Endothelial cell of umbilical vein (primary cell): ENCODE data around the gene PDE8B. TPM values are rescaled to one million over a fixed set of nuclear protein-coding genes. Genes with fewer than 3 reads are reported as not detected.

Experiments
- BruUV-seq: library from RNA; stranded (reverse); fragments of 400-500 nt; replicated peaks from 2 replicates; lab custom pipeline; 2021; lab: Mats Ljungman, UMichigan
- CTCF ChIA-PET: fragments of 300-600, 350-600 bp; sonication (Branson Sonifier 250); formaldehyde crosslinking; loops from one replicate; lab custom pipeline; 2021; ENCODE audit warnings: antibody characterized with exemption, inconsistent platforms; lab: Charles Lee
- POLR2A ChIA-PET: fragments of 300-600, 350-600 bp; sonication (Branson Sonifier 250); formaldehyde crosslinking; loops from one replicate; lab custom pipeline; 2021; ENCODE audit warnings: antibody characterized with exemption, inconsistent platforms; lab: Charles Lee
- DNase-seq: peaks from one replicate; pipeline ENCODE4 v3.0.0-alpha.2; 2011; ENCODE audit warnings: low read depth, low spot score
- FAIRE-seq: peaks from 2 replicates; lab custom pipeline; 2011; peaks lifted over from hg19 to GRCh38; lab: Jason Lieb, UNC
- H2AFZ ChIP-seq: 2 replicates; pipeline ENCODE4 v1.6.0; 2012; ENCODE audit warnings: low read depth, low read length, control low read depth, inconsistent platforms
- H3K27ac ChIP-seq: 2 replicates; pipeline ENCODE4 v1.5.1; 2011; ENCODE audit warnings: low read depth, mild to moderate bottlenecking, control low read depth, low read length, moderate library complexity; ENCODE audit not compliant: insufficient read depth
- H3K27me3 ChIP-seq, 2 experiments: 2 replicates each; pipeline versions ENCODE4 v1.6.0 to v1.6.1; 2011; ENCODE audit warnings: low read length in 2 of 2, mixed read lengths in 1 of 2; ENCODE audit not compliant: control insufficient read depth in 2 of 2, insufficient read depth in 2 of 2
- H3K36me3 ChIP-seq, 2 experiments: 2 replicates in 1 of 2; 3 replicates in 1 of 2; pipeline ENCODE4 v1.5.1; 2011; ENCODE audit warnings: low read length in 2 of 2, mild to moderate bottlenecking in 1 of 2, moderate library complexity in 1 of 2; ENCODE audit not compliant: control insufficient read depth in 2 of 2, insufficient read depth in 2 of 2; ENCODE audit errors: extremely low read depth in 1 of 2
- H3K4me1 ChIP-seq: 3 replicates; pipeline ENCODE4 v1.5.1; 2011; ENCODE audit warnings: mild to moderate bottlenecking, low read length; ENCODE audit not compliant: control insufficient read depth, insufficient read depth; ENCODE audit errors: extremely low read depth
- H3K4me2 ChIP-seq: 2 replicates; pipeline ENCODE4 v1.6.1; 2011; ENCODE audit warnings: low read length, control low read depth, mixed read lengths; ENCODE audit not compliant: insufficient read depth
- H3K4me3 ChIP-seq, 3 experiments: fragments of 200-600 bp in 1 of 3; sonication (generic), shearing (Covaris generic) in 1 of 3; replicated peaks in 1 of 3; 2 replicates each; pipeline ENCODE4 v1.5.1; 2011 to 2016; ENCODE audit warnings: control low read depth in 3 of 3, low read length in 3 of 3, mild to moderate bottlenecking in 2 of 3, inconsistent platforms in 1 of 3, low read depth in 1 of 3, moderate library complexity in 1 of 3; ENCODE audit not compliant: insufficient read depth in 1 of 3
- H3K79me2 ChIP-seq: 2 replicates; pipeline ENCODE4 v1.6.0; 2012; ENCODE audit warnings: low read length, inconsistent platforms; ENCODE audit not compliant: control insufficient read depth, insufficient read depth
- H3K9ac ChIP-seq: replicated peaks from 2 replicates; pipeline ENCODE3; 2011; ENCODE audit warnings: low read length, control low read depth; ENCODE audit not compliant: insufficient read depth; ENCODE audit errors: extremely low read depth
- H3K9me1 ChIP-seq: replicated peaks from 3 replicates; pipeline ENCODE4 v1.6.0; 2011; ENCODE audit warnings: mild to moderate bottlenecking, low read length; ENCODE audit not compliant: control insufficient read depth, insufficient read depth; ENCODE audit errors: extremely low read depth
- H3K9me3 ChIP-seq: replicated peaks from 2 replicates; pipeline ENCODE4 v1.5.1; 2012; ENCODE audit warnings: low read length, inconsistent platforms; ENCODE audit not compliant: control insufficient read depth, insufficient read depth
- H4K20me1 ChIP-seq: replicated peaks from 2 replicates; pipeline ENCODE3; 2011; ENCODE audit warnings: mild to moderate bottlenecking, low read length; ENCODE audit not compliant: control insufficient read depth, insufficient read depth; ENCODE audit errors: extremely low read depth
- CTCF ChIP-seq, 2 donors: IDR thresholded peaks; 1 replicate in 1 of 2; 2 replicates in 1 of 2; pipeline ENCODE4 v1.5.1; 2011; ENCODE audit warnings: low read length in 2 of 2, mild to moderate bottlenecking in 2 of 2, moderate library complexity in 2 of 2, control low read depth in 1 of 2, inconsistent platforms in 1 of 2, low read depth in 1 of 2; ENCODE audit not compliant: insufficient read depth in 1 of 2; ENCODE audit errors: extremely low read depth in 1 of 2
- EZH2 ChIP-seq: IDR thresholded peaks from 2 replicates; pipeline ENCODE4 v1.6.1; 2012; ENCODE audit warnings: borderline replicate concordance, low read depth, mild to moderate bottlenecking, moderate library complexity, low read length, inconsistent platforms; ENCODE audit not compliant: severe bottlenecking
- FOS ChIP-seq: IDR thresholded peaks from 2 replicates; pipeline ENCODE4 v1.6.1; 2011; ENCODE audit warnings: mild to moderate bottlenecking, low read length, moderate library complexity, borderline replicate concordance; ENCODE audit not compliant: insufficient read depth
- GATA2 ChIP-seq: IDR thresholded peaks from 2 replicates; pipeline ENCODE4 v1.7.0; 2011; ENCODE audit warnings: low read depth, mild to moderate bottlenecking, moderate library complexity, mixed read lengths, low read length; ENCODE audit not compliant: insufficient read length, insufficient read depth
- JUN ChIP-seq: IDR thresholded peaks from 2 replicates; pipeline ENCODE4 v1.6.1; 2011; ENCODE audit warnings: borderline replicate concordance, low read depth; ENCODE audit not compliant: insufficient read length, insufficient read depth
- MAX ChIP-seq: IDR thresholded peaks from 2 replicates; pipeline ENCODE4 v1.6.1; 2011; ENCODE audit not compliant: insufficient read depth, insufficient read length
- MYC ChIP-seq: IDR thresholded peaks from one replicate; pipeline ENCODE4 v1.6.1; 2011; ENCODE audit warnings: mild to moderate bottlenecking, low read depth, low read length
- POLR2A ChIP-seq: IDR thresholded peaks from 2 replicates; pipeline ENCODE4 v1.6.1; 2012; ENCODE audit warnings: low read depth, mild to moderate bottlenecking, control low read depth, low read length
- POLR2AphosphoS5 ChIP-seq: IDR thresholded peaks from 2 replicates; pipeline ENCODE4 v1.6.1; 2012; ENCODE audit warnings: low read depth, mild to moderate bottlenecking, control low read depth, low read length, moderate library complexity; ENCODE audit not compliant: insufficient read depth
- dilution Hi-C: fragments of 300-500 bp; cut with MboI; formaldehyde crosslinking; loops from one replicate; pipeline ENCODE4 v1.15.0; 2019; ENCODE audit warnings: low sequenced_read_pairs; ENCODE audit not compliant: extremely low pct_ligation_motif_present
- intact Hi-C: fragments of 100-400 bp; cut with micrococcal nuclease; formaldehyde crosslinking; loops from one replicate; pipeline ENCODE4 v1.10.0; 2022
- polyA plus RNA-seq, 4 experiments: library from polyadenylated mRNA; depleted of rRNA in 3 of 4; stranded (reverse) in 3 of 4; unstranded in 1 of 4; fragments of >200 nt; gene quantifications; 2 replicates each; pipeline versions ENCODE4 v1.2.1 to v1.2.3, GENCODE V29; 2011 to 2012; ENCODE audit warnings: missing spikeins in 1 of 4
- total RNA-seq: library from RNA; stranded (reverse); gene quantifications from 2 replicates; pipeline ENCODE4 v1.2.3, GENCODE V29; 2021

The PDE8B gene
- total and polyA plus RNA-seq, 2 donors (not counting 3 experiments of a cell fraction or from before 2014, with no cell fraction given): not detected

GRCh38 chr5:77174526-77174925 is 36.0 kb upstream of the PDE8B start:
- Histone ChIP-seq H3K9me1 (no peaks in the 10 kb centered on the region), H4K20me1 (no peaks in the 10 kb centered on the region), H3K4me2 (no peak overlapping the region), H3K9ac (no peak overlapping the region), H3K4me3 (no peak overlapping the region), H2AFZ (no peak overlapping the region), H3K27ac (no peak overlapping the region), H3K79me2 (no peaks in the 10 kb centered on the region), H3K4me1 (no peaks in the 10 kb centered on the region), H3K36me3 (no peaks in the 10 kb centered on the region), H3K9me3 (no peaks in the 10 kb centered on the region), H3K27me3 (peaks cover 20 to 26% of the 10 kb centered on the region in 2 experiments)
- ChIA-PET POLR2A (no interaction called here), CTCF (no interaction called here)
- BruUV-seq: no TSS peak
- FAIRE-seq (no peak), DNase-seq (no peak)
- dilution Hi-C loops: no loop called here
- intact Hi-C loops: no loop called here
- TF ChIP-seq FOS (no peak), EZH2 (no peak), MYC (no peak), CTCF (IDR thresholded peaks at IDR 0.05; ENCODE audit: extremely low read depth in 1 of 2, insufficient read depth in 1 of 2, low read depth in 1 of 2, low read length in 2 of 2) (no peak), GATA2 (no peak)

GRCh38 chr5:77175231-77175630 is 35.2 kb upstream of the PDE8B start:
- ChIA-PET POLR2A (no interaction called here), CTCF (no interaction called here)

More at GRCh38 chr5:77175231-77175630, 35.2 kb upstream of the PDE8B start:
- H3K27me3 ChIP-seq: peaks cover 21 to 33% of the 10 kb centered on the region in 2 experiments
- BruUV-seq: no TSS peak
- no peak overlapping the region for H2AFZ ChIP-seq
- no peaks in the 10 kb centered on the region for H4K20me1 ChIP-seq
- H3K9me3 ChIP-seq: no peaks in the 10 kb centered on the region
- no peak for FAIRE-seq
- no peak overlapping the region for H3K4me3 ChIP-seq
- no peaks in the 10 kb centered on the region for H3K79me2 ChIP-seq
- no peak overlapping the region for H3K9ac ChIP-seq
- no peaks in the 10 kb centered on the region for H3K9me1 ChIP-seq
- no peak overlapping the region for H3K27ac ChIP-seq
- no peak for DNase-seq
- H3K4me1 ChIP-seq: no peaks in the 10 kb centered on the region
- intact Hi-C loops: no loop called here
- dilution Hi-C loops: no loop called here
- no peak overlapping the region for H3K4me2 ChIP-seq
- TF ChIP-seq MAX (no peak), MYC (no peak), POLR2A (no peak), FOS (no peak), CTCF (IDR thresholded peaks at IDR 0.05; ENCODE audit: extremely low read depth in 1 of 2, insufficient read depth in 1 of 2, low read depth in 1 of 2, low read length in 2 of 2) (no peak), EZH2 (no peak), JUN (no peak), POLR2AphosphoS5 (no peak), GATA2 (no peak)
- H3K36me3 ChIP-seq: no peaks in the 10 kb centered on the region
